Left lung (tissue), 10 donors: ENCODE measurements around the gene GSG1. TPM values are rescaled to one million over a fixed set of nuclear protein-coding genes. Genes with fewer than 3 reads are reported as not detected.

Source experiments
- ATAC-seq: fragments of 200-7000 bp; cut with Tn5 transposase; one replicate; pipeline ENCODE4 v1.9.1; 2020; ENCODE audit warnings: moderate library complexity
- DNase-seq, 4 donors: peaks; one replicate each; pipeline ENCODE4 v3.0.0-alpha.2; 2013 to 2020
- H3K27ac ChIP-seq, 2 donors: fragments of 200-600 bp; sonication (generic) in 1 of 2; one replicate each; pipeline versions ENCODE4 v1.5.0 to v1.8.0; 2020 to 2021
- H3K27me3 ChIP-seq, 2 donors: fragments of 200-600 bp; sonication (generic) in 1 of 2; one replicate each; pipeline versions ENCODE4 v1.5.0 to v1.8.0; 2020 to 2021
- H3K36me3 ChIP-seq, 2 donors: fragments of 200-600 bp; sonication (generic) in 1 of 2; one replicate each; pipeline versions ENCODE4 v1.5.0 to v1.8.0; 2020 to 2021
- H3K4me1 ChIP-seq, 2 donors: fragments of 200-600 bp; one replicate each; pipeline ENCODE4 v1.8.0; 2021
- H3K4me3 ChIP-seq, 2 donors: fragments of 200-600 bp; sonication (generic) in 1 of 2; one replicate each; pipeline versions ENCODE4 v1.5.0 to v1.8.0; 2020 to 2021; ENCODE audit warnings: mild to moderate bottlenecking in 1 of 2
- H3K9me3 ChIP-seq, 2 donors: fragments of 200-600 bp; sonication (generic) in 1 of 2; one replicate each; pipeline versions ENCODE4 v1.5.0 to v1.8.0; 2020 to 2021
- intact Hi-C, 2 donors: fragments of 100-400 bp; cut with DNase I; formaldehyde crosslinking; loops; one replicate each; pipeline versions ENCODE4 v1.11.2 to v1.14.2; 2022
- polyA plus RNA-seq, 6 donors: library from polyadenylated mRNA; unstranded; fragments of 120-200 nt; gene quantifications; one replicate each; pipeline ENCODE4 v1.2.1, GENCODE V29; 2013; ENCODE audit not compliant: insufficient read length in 6 of 6
- total RNA-seq, 2 donors: library from RNA; stranded (reverse); fragmentation: NEBNext Ultra II Directional; extraction: Animal tissue kit (Norgen Biotek cat#: 25700); gene quantifications; one replicate each; pipeline ENCODE4 v1.2.1, GENCODE V29; 2021
- TF ChIP-seq, protein P1 (sequence below), 2 donors: fragments of 200-600 bp; sonication (generic) in 1 of 2; IDR thresholded peaks; one replicate each; pipeline versions ENCODE4 v1.5.0 to v1.8.0; 2021; ENCODE audit warnings: antibody characterized with exemption in 2 of 2
- donor health status: DM: no; HTN: yes; CAD: no.
- donor health status: DM: no; HTN: no; CAD: no.

The GSG1 gene
- total and polyA plus RNA-seq, 8 donors = 0.26 to 0.75 (median 0.61) TPM; not detected in 1

DNA sequence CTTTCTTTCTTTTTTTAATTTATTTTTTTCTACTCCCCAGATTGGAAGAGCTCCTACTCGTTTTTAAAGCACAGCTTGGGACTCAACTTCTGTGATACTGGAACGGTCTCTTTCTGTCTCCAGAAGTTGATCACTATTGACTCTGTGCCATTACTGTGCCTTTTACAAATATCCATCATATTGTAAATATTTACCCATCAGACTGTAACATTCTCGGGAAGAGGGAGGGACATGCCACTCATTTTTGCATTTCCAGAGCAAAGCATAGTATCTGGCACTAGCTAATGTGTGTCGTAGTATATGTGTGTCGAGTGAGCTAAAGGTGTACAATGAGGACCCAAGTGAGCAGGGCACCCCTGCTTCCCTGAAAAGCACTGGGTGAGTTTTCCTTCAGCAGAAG is 24.0 kb upstream of the GSG1 start:
- Histone ChIP-seq H3K36me3 (no peaks in the 10 kb centered on the region), H3K4me3 (no peak overlapping the region), H3K27me3 (no peaks in the 10 kb centered on the region), H3K4me1 (peaks cover 0 to 8% of the 10 kb centered on the region in 2 donors), H3K27ac (no peak overlapping the region), H3K9me3 (no peaks in the 10 kb centered on the region)
- DNase-seq (no peak), ATAC-seq (peak; percentile 63)
- intact Hi-C loops = no loop called here
- TF ChIP-seq, protein P1, sequence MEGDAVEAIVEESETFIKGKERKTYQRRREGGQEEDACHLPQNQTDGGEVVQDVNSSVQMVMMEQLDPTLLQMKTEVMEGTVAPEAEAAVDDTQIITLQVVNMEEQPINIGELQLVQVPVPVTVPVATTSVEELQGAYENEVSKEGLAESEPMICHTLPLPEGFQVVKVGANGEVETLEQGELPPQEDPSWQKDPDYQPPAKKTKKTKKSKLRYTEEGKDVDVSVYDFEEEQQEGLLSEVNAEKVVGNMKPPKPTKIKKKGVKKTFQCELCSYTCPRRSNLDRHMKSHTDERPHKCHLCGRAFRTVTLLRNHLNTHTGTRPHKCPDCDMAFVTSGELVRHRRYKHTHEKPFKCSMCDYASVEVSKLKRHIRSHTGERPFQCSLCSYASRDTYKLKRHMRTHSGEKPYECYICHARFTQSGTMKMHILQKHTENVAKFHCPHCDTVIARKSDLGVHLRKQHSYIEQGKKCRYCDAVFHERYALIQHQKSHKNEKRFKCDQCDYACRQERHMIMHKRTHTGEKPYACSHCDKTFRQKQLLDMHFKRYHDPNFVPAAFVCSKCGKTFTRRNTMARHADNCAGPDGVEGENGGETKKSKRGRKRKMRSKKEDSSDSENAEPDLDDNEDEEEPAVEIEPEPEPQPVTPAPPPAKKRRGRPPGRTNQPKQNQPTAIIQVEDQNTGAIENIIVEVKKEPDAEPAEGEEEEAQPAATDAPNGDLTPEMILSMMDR (IDR thresholded peaks at IDR 0.05) = no peak

DNA sequence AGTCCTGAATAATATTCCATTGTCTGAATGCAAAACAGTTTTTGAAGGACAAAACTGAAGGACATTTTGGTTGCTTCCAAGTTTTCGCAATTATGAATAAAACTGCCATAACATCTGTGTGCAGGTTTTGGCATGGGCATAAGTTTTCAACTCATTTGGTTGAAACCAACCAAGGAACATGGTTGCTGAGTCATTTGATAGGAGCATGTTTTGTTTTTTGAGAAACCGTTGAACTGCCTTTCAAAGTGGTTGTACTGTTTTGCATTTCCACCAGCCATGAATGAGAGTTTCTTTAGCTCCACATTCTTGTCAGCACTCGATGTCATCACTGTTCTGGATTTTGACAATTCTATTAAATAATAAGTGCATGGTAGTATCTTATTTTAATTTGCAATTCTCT is 23.0 kb upstream of the GSG1 start:
- Histone ChIP-seq H3K36me3 (no peaks in the 10 kb centered on the region), H3K4me3 (no peak overlapping the region), H3K27ac (no peak overlapping the region), H3K4me1 (peaks cover 0 to 8% of the 10 kb centered on the region in 2 donors), H3K9me3 (no peaks in the 10 kb centered on the region), H3K27me3 (no peaks in the 10 kb centered on the region)
- DNase-seq (no peak), ATAC-seq (no peak)
- TF ChIP-seq, protein P1 (IDR thresholded peaks at IDR 0.05) = no peak
- intact Hi-C loops = no loop called here

DNA sequence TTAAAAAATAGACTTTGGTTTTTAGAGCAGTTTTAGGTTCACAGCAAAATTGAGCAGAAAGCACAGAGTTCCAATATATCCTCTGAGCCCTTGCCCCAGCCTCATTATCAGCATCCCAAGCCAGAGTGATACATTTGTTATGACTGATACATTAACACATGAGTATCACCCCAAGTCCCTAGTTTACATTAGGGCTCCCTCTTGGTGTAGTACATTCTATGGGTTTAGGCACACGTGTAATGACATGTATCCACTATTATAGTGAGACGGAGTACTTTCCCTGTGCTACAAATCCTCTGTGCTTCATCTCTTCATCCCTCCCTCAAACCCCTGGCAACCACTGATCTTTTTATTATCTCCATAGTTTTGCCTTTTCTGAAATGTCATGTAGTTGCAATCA is 22.5 kb upstream of the GSG1 start:
- intact Hi-C loops = no loop called here
- H3K27me3 ChIP-seq = no peaks in the 10 kb centered on the region
- H3K9me3 ChIP-seq = no peaks in the 10 kb centered on the region
- DNase-seq = no peak
- no peak overlapping the region for H3K27ac ChIP-seq
- no peaks in the 10 kb centered on the region for H3K36me3 ChIP-seq
- H3K4me3 ChIP-seq = no peak overlapping the region
- H3K4me1 ChIP-seq = peaks cover 0 to 8% of the 10 kb centered on the region in 2 donors
- TF ChIP-seq, protein P1 (IDR thresholded peaks at IDR 0.05) = no peak
- no peak for ATAC-seq

DNA sequence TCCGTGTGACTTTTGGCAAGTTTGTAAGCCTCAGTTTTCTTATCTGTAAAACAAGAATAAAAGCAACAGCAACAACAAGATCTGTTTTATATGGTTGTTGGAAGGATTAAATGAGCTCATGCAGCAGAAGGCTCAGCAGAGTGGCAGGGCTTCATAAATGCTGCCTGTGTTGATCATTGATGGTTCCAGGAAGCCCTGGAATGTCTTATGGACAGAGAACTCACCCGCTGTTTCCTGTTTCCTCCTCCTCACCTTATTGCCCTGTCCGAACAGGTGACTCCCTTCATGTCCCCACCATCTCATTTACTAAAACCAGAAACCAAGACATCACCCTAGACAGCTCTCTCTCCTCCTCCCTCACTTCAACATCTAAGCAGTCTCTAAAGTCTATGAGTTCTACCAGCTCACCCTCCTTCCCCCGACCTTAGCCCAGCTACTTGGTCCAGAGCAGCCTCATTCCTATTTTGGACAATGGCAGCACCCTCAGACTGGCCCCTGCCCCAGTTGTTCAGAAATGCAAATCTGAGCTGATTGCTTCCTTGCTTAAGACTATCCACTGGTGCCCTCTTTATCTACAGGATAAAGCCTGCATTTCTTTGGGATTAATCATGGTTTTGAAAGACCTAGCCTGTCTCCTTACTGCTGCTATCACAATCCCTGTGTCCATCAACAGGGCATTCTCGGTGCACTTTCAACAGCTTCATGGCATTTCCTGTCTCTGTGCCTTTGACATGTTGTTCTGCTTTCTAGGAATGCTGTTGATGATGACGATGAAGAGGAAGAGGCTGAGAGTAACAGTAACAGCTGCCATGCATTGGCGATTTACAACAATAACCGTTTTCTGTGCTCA is 21.4 kb upstream of the GSG1 start:
- Histone ChIP-seq H3K27me3 (no peaks in the 10 kb centered on the region), H3K4me3 (no peak overlapping the region), H3K36me3 (no peaks in the 10 kb centered on the region), H3K27ac (no peak overlapping the region), H3K9me3 (no peaks in the 10 kb centered on the region), H3K4me1 (peaks cover 0 to 8% of the 10 kb centered on the region in 2 donors)
- no peak for ATAC-seq
- intact Hi-C loops = no loop called here
- no peak for DNase-seq
- TF ChIP-seq, protein P1 (IDR thresholded peaks at IDR 0.05) = no peak

DNA sequence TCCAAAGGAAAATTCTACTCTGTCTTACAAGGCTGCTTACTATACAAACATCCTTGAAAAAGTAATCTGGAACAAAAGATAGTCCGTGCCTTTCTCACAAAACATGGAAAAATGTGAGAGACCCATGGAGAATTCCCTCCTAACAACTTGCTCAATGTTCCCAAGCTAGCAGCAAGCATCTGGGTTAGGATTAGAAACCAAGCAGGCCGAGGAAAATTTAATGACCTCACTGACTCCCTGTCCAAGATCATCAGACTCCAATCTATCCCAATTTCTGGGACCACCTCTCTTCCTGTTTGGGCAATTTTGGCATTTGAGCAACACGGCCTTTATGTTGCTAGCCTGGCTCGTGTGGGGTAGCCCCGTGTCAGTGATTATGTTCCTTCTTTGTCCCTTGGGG is 18.1 kb upstream of the GSG1 start:
- H3K27ac ChIP-seq = no peak overlapping the region
- H3K36me3 ChIP-seq = no peaks in the 10 kb centered on the region
- TF ChIP-seq, protein P1 (IDR thresholded peaks at IDR 0.05) = no peak
- H3K9me3 ChIP-seq = no peaks in the 10 kb centered on the region
- no peaks in the 10 kb centered on the region for H3K27me3 ChIP-seq
- intact Hi-C loops = no loop called here
- DNase-seq (no peak), ATAC-seq (no peak)
- no peak overlapping the region for H3K4me3 ChIP-seq
- peaks cover 0 to 12% of the 10 kb centered on the region in 2 donors for H3K4me1 ChIP-seq
